ENCODE results near the gene E2F4. TPM values are rescaled to one million over a fixed set of nuclear protein-coding genes. Genes with fewer than 3 reads are reported as not detected.

Gene E2F4
- total and polyA plus RNA-seq, 2 experiments from 2014 or later, result 70.4 to 72.4 TPM

- peaks cover 16% of the 10 kb centered on the region for H3K79me2 ChIP-seq
- H3K36me3 ChIP-seq (replicated peaks; ENCODE audit: insufficient read depth, low read depth), result no peaks in the 10 kb centered on the region
- no peaks in the 10 kb centered on the region for H3K9me2 ChIP-seq (replicated peaks; ENCODE audit: insufficient read depth)
- peak overlapping the region; percentile 46 for H2AFZ ChIP-seq
- peak overlapping the region; percentile 80 for H3K4me2 ChIP-seq
- H4K20me1 ChIP-seq (ENCODE audit: insufficient read depth, poor library complexity, severe bottlenecking), result no peaks in the 10 kb centered on the region
- no peak for TF ChIP-seq EZH2phosphoT487 (IDR thresholded peaks at IDR 0.05; ENCODE audit: low read depth, severe bottlenecking, unreplicated experiment)
- TF ChIP-seq EZH2 (IDR thresholded peaks at IDR 0.05; ENCODE audit: borderline replicate concordance), result no peak
- no peak for TF ChIP-seq CTCF (IDR thresholded peaks at IDR 0.05; ENCODE audit: poor library complexity)
- 16% methylated on average over 11 of the region's 12 CpGs for WGBS (ENCODE audit: low lambda C conversion rate, missing lambda C conversion rate)
- peak overlapping the region; percentile 47 for H3K4me3 ChIP-seq
- peaks cover 9% of the 10 kb centered on the region for H3K4me1 ChIP-seq (ENCODE audit: insufficient read depth)
- H3K27ac ChIP-seq, result peak overlapping the region; percentile 29
- DNase-seq (ENCODE audit: low spot score), result no peak
- no peaks in the 10 kb centered on the region for H3K27me3 ChIP-seq
- no peaks in the 10 kb centered on the region for H3K9me3 ChIP-seq (ENCODE audit: low read depth)
These were observed 34.4 kb downstream of the E2F4 start for GRCh38 chr16:67226295-67226803.

GRCh38 chr16:67226804-67227566, 35.0 kb downstream of the E2F4 start, which contains the start of gene TMEM208:
Gene TMEM208 (plus strand): TSS chr16:67227130. CDS start chr16:67227219, 89 bp downstream.
- Histone ChIP-seq H3K4me2 (peak within 1 kb of the TSS; percentile 96), H3K9me2 (replicated peaks; ENCODE audit: insufficient read depth) (no peaks in the 10 kb centered on the region), H3K4me1 (ENCODE audit: insufficient read depth) (peaks cover 9% of the 10 kb centered on the region), H3K79me2 (peaks cover 16% of the 10 kb centered on the region), H2AFZ (peak within 1 kb of the TSS; percentile 57), H3K27ac (peak within 1 kb of the TSS; percentile 69), H3K4me3 (peak within 1 kb of the TSS; percentile 74), H3K36me3 (replicated peaks; ENCODE audit: insufficient read depth, low read depth) (no peaks in the 10 kb centered on the region), H3K9me3 (ENCODE audit: low read depth) (no peaks in the 10 kb centered on the region), H4K20me1 (ENCODE audit: insufficient read depth, poor library complexity, severe bottlenecking) (no peaks in the 10 kb centered on the region), H3K27me3 (no peaks in the 10 kb centered on the region)
- TF ChIP-seq CTCF (IDR thresholded peaks at IDR 0.05; ENCODE audit: poor library complexity) (peak; percentile 29), EZH2phosphoT487 (IDR thresholded peaks at IDR 0.05; ENCODE audit: low read depth, severe bottlenecking, unreplicated experiment) (no peak)
- peak; percentile 98 for DNase-seq (ENCODE audit: low spot score)
- 2% methylated on average over 43 of the region's 46 CpGs for WGBS (ENCODE audit: low lambda C conversion rate, missing lambda C conversion rate)

GRCh38 chr16:67227567-67227921, 35.6 kb downstream of the E2F4 start:
- Histone ChIP-seq H2AFZ (peak overlapping the region; percentile 57), H3K9me3 (ENCODE audit: low read depth) (no peaks in the 10 kb centered on the region), H3K27me3 (no peaks in the 10 kb centered on the region), H4K20me1 (ENCODE audit: insufficient read depth, poor library complexity, severe bottlenecking) (no peaks in the 10 kb centered on the region), H3K4me3 (peak overlapping the region; percentile 74), H3K79me2 (peaks cover 16% of the 10 kb centered on the region), H3K4me2 (peak overlapping the region; percentile 96), H3K9me2 (replicated peaks; ENCODE audit: insufficient read depth) (no peaks in the 10 kb centered on the region), H3K4me1 (ENCODE audit: insufficient read depth) (peaks cover 9% of the 10 kb centered on the region), H3K27ac (peak overlapping the region; percentile 69), H3K36me3 (replicated peaks; ENCODE audit: insufficient read depth, low read depth) (no peaks in the 10 kb centered on the region)
- DNase-seq (ENCODE audit: low spot score), result no peak
- TF ChIP-seq CTCF (IDR thresholded peaks at IDR 0.05; ENCODE audit: poor library complexity), result no peak
- TF ChIP-seq EZH2 (IDR thresholded peaks at IDR 0.05; ENCODE audit: borderline replicate concordance), result no peak
- no peak for TF ChIP-seq EZH2phosphoT487 (IDR thresholded peaks at IDR 0.05; ENCODE audit: low read depth, severe bottlenecking, unreplicated experiment)
- WGBS (ENCODE audit: low lambda C conversion rate, missing lambda C conversion rate), result 34% methylated on average over 12 of the region's 12 CpGs
